ENCODE data around the gene PRKAG1.

The PRKAG1 gene

GRCh38 chr12:49054524-49054923, 35.9 kb upstream of the PRKAG1 start:
- no peak for DNase-seq (ENCODE audit: low read depth)
- no peak overlapping the region for H3K4me3 ChIP-seq (ENCODE audit: low read length)
- no peak for TF ChIP-seq CTCF (conservative IDR thresholded peaks at IDR 0.05; ENCODE audit: low read length)

DNA sequence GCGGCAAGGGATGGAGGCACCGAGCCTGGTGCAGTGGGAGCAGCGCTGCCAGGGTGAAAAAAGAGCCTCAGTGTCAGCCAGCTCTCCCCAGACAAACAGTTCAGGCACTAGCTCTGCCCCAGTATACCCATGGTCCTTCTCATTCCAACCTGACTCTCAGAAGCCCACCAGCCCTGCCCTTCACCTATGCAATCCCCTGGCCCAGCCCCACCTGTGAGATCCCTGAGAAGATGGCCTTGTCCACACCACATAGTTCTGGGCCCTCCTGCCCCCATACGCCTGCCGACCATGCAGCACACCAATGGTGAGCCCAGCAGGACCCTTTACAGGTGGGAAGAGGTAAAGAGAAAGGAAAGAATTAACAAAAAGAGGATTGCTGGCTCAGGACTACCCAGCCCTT, 35.5 kb upstream of the PRKAG1 start:
- no peak for DNase-seq (ENCODE audit: low read depth)
- no peak overlapping the region for H3K4me3 ChIP-seq (ENCODE audit: low read length)
- no peak for TF ChIP-seq CTCF (conservative IDR thresholded peaks at IDR 0.05; ENCODE audit: low read length)

GRCh38 chr12:49052451-49053208, 34.1 kb upstream of the PRKAG1 start:
- no peak for TF ChIP-seq CTCF (conservative IDR thresholded peaks at IDR 0.05; ENCODE audit: low read length)
- no peak for DNase-seq (ENCODE audit: low read depth)
- no peak overlapping the region for H3K4me3 ChIP-seq (ENCODE audit: low read length)

DNA sequence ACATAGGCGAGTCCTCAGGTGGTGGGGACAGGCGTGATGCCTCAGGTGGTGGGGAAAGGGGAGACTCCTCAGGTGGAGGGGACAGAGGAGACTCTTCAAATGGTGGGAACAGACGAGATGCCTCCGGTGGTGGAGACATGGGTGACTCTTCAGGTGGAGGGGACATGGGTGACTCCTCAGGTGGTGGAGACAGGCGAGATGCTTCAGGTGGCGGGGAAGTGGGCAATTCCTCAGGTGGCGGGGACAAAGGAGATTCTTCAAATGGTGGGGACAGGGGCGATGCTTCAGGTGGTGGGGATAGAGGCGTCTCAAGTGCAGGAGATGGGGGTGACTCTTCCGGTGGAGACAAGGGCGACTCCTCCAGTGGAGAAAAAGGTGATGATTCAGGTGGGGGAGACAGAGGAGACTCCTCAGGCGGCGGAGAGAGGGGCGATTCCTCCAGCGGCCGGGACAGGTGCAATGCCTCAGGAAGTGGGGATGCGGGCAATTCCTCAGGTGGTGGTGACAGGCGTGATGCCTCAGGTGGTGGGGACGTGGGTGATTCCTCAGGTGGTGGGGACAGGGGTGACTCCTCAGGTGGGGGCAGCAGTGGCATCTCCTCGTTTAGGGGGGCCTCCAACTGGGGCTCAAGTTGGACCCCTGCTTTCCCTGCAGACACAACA, 33.3 kb upstream of the PRKAG1 start:
- H3K4me3 ChIP-seq (ENCODE audit: low read length): no peak overlapping the region
- no peak for TF ChIP-seq CTCF (conservative IDR thresholded peaks at IDR 0.05; ENCODE audit: low read length)
- no peak for DNase-seq (ENCODE audit: low read depth)

DNA sequence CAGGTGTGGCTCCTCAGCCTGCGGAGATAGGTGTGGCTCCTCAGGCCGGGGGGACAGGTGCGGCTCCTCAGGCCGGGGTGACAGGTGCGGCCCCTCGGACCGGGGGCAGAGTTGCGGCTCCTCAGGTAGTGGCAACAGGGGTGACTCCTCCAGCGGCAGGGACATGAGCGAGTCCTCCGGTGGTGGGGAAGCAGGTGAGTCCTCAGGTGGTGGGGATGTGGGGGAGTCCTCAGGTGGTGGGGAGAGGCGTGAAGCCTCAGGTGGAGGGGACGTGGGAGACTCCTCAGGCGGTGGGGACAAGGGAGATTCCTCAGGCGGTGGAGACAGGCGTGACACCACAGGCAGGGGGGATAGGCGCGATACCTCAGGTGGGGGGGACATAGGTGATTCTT, 32.8 kb upstream of the PRKAG1 start:
- TF ChIP-seq CTCF (conservative IDR thresholded peaks at IDR 0.05; ENCODE audit: low read length): no peak
- no peak overlapping the region for H3K4me3 ChIP-seq (ENCODE audit: low read length)
- DNase-seq (ENCODE audit: low read depth): no peak

DNA sequence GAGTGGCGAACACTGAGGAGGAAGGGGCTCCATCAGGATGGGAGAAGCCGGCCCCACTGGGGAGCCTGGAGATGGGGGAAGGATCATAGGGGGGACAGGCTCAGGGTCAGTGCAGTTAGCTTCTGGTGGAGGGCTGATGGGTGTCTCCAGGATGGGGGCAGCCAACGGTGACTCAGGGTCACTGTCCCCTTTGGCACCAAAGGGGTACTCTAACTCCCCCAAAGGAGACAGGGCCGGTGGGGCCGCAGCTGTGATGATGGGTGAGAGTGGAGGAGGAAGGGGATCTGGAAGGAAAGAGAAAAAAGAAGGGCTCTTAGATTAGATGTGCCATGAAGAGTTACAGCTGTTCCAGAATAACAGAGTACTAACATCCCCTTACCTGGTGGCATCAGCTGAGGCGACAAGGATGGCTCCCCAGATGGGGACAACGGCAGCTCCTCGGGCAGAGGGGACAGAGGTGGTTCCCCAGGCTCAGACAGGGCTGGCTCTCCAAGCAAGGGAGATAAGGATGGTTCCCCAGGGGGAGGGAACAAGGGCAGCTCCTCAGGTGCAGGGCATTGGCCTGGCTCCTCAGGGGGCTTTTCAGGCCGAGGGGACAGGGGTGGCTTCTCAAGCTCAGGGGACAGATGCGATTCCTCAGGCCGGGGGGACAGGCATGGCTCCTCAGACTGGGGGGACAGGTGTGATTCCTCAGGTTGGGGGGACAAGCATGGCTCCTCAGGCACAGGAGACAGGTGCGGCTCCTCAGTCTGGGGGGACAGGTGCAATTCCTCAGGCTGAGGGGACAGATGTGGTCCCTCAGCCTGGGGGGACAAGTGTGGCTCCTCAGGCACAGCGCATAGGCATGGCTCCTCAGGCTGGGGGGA, 32.2 kb upstream of the PRKAG1 start:
- DNase-seq (ENCODE audit: low read depth): no peak
- no peak for TF ChIP-seq CTCF (conservative IDR thresholded peaks at IDR 0.05; ENCODE audit: low read length)
- H3K4me3 ChIP-seq (ENCODE audit: low read length): no peak overlapping the region

Measured in AG10803 (cell line).